NCI-H1436 (cell line): ENCODE measurements around the gene CAPSL.
"Not testable (repeated sequence)": the region's sequence is repeated elsewhere in the genome, so short reads cannot be mapped to it uniquely, and the experiment has no call there.

Experiments used
- DNase-seq: peaks from one replicate; lab custom pipeline; 2025; lab: John Stamatoyannopoulos, UW

Gene CAPSL

GRCh38 chr5:35938568-35939227, at the start of gene CAPSL:
Gene CAPSL (minus strand): TSS chr5:35938622. CDS start chr5:35921120, 17,502 bp downstream.
- no peak for DNase-seq

- DNase-seq: no peak
Measured at GRCh38 chr5:35987776-35988175, 49.4 kb upstream of the CAPSL start.

- DNase-seq: no peak
Measured at GRCh38 chr5:35979715-35980114, 41.3 kb upstream of the CAPSL start.

GRCh38 chr5:35976859-35977258, 38.4 kb upstream of the CAPSL start:
- not testable (repeated sequence) for DNase-seq

GRCh38 chr5:35974570-35974969, 36.1 kb upstream of the CAPSL start:
- DNase-seq: no peak

- DNase-seq: no peak
Measured at GRCh38 chr5:35971878-35972210, 33.4 kb upstream of the CAPSL start.

- no peak for DNase-seq
Measured at GRCh38 chr5:35971186-35971877, 32.9 kb upstream of the CAPSL start.

- DNase-seq: no peak
Measured at GRCh38 chr5:35963381-35963843, 25.0 kb upstream of the CAPSL start.

GRCh38 chr5:35960328-35960727, 21.9 kb upstream of the CAPSL start:
- no peak for DNase-seq

GRCh38 chr5:35956429-35956828, 18.0 kb upstream of the CAPSL start:
- DNase-seq: no peak

- DNase-seq: no peak
Measured at GRCh38 chr5:35954175-35954574, 15.8 kb upstream of the CAPSL start.

GRCh38 chr5:35947085-35947484, 8.7 kb upstream of the CAPSL start:
- DNase-seq: no peak

- no peak for DNase-seq
Measured at GRCh38 chr5:35939639-35940038, 1.2 kb upstream of the CAPSL start.

- peak; percentile 6 for DNase-seq
Measured at GRCh38 chr5:35926389-35927051, 11.9 kb downstream of the CAPSL start.

GRCh38 chr5:35924950-35925722, 13.3 kb downstream of the CAPSL start:
- DNase-seq: no peak

- DNase-seq: no peak
Measured at GRCh38 chr5:35924122-35924949, 14.1 kb downstream of the CAPSL start.

GRCh38 chr5:35922468-35922867, 16.0 kb downstream of the CAPSL start:
- DNase-seq: no peak

GRCh38 chr5:35921930-35922329, 16.5 kb downstream of the CAPSL start:
- no peak for DNase-seq

GRCh38 chr5:35920890-35921289, 17.5 kb downstream of the CAPSL start:
- DNase-seq: no peak

- DNase-seq: no peak
Measured at GRCh38 chr5:35919191-35919590, 19.2 kb downstream of the CAPSL start.

- DNase-seq: no peak
Measured at GRCh38 chr5:35908814-35909213, 29.6 kb downstream of the CAPSL start.

- DNase-seq: no peak
Measured at GRCh38 chr5:35908228-35908627, 30.2 kb downstream of the CAPSL start.
